Measurements from ENCODE around the gene TJP2. TPM values are rescaled to one million over a fixed set of nuclear protein-coding genes. Genes with fewer than 3 reads are reported as not detected.

Gene TJP2
- total RNA-seq, 4 donors from 2014 or later, result 101 to 301 (median 152) TPM

GRCh38 chr9:69174616-69175463, 763 bp downstream of the TJP2 start:
- Histone ChIP-seq H3K27ac (peak overlapping the region; percentile 65 to 83 (median 79)), H3K36me3 (no peaks in the 10 kb centered on the region), H3K27me3 (no peaks in the 10 kb centered on the region), H3K4me3 (peak overlapping the region; percentile 60 to 86 (median 62)), H3K4me1 (peaks cover 19 to 65% (median 27%) of the 10 kb centered on the region in 3 donors), H3K9me3 (no peaks in the 10 kb centered on the region)
- intact Hi-C loops (cut with DNase I), result no loop called here
- TF ChIP-seq POLR2A (IDR thresholded peaks at IDR 0.05), result no peak
- TF ChIP-seq CTCF (IDR thresholded peaks at IDR 0.05), result no peak
- WGBS, 2 donors, result 4 to 10% methylated on average over 19 to 20 of the region's 21 CpGs
- no peak for DNase-seq

GRCh38 chr9:69175486-69175885, 1.4 kb downstream of the TJP2 start:
- Histone ChIP-seq H3K27ac (peak overlapping the region; percentile 43 to 79 (median 60)), H3K27me3 (no peaks in the 10 kb centered on the region), H3K4me3 (peak overlapping the region; percentile 60 to 86 (median 62)), H3K9me3 (no peaks in the 10 kb centered on the region), H3K4me1 (peaks cover 21 to 72% (median 31%) of the 10 kb centered on the region in 3 donors), H3K36me3 (no peaks in the 10 kb centered on the region)
- TF ChIP-seq CTCF (IDR thresholded peaks at IDR 0.05), result no peak
- no peak for TF ChIP-seq POLR2A (IDR thresholded peaks at IDR 0.05)
- 60 to 67% methylated on average over 8 of the region's 8 CpGs for WGBS, 2 donors
- intact Hi-C loops (cut with DNase I), result no loop called here
- no peak for DNase-seq

GRCh38 chr9:69176471-69177171, 2.5 kb downstream of the TJP2 start:
- TF ChIP-seq POLR2A (IDR thresholded peaks at IDR 0.05) (no peak), CTCF (IDR thresholded peaks at IDR 0.05) (no peak)
- H3K9me3 ChIP-seq, result no peaks in the 10 kb centered on the region
- intact Hi-C loops (cut with DNase I), result no loop called here
- H3K4me3 ChIP-seq, result no peak overlapping the region
- 66 to 69% methylated on average over 9 of the region's 9 CpGs for WGBS, 2 donors
- H3K27ac ChIP-seq, result peak overlapping the region in 2 of 4 donors; percentile 4 to 32
- H3K4me1 ChIP-seq, result peaks cover 24 to 73% (median 43%) of the 10 kb centered on the region in 3 donors
- DNase-seq, result no peak
- H3K27me3 ChIP-seq, result no peaks in the 10 kb centered on the region
- no peaks in the 10 kb centered on the region for H3K36me3 ChIP-seq

- 41 to 45% methylated on average over 3 of the region's 3 CpGs for WGBS, 2 donors
- intact Hi-C loops (cut with DNase I), result no loop called here
Measured at GRCh38 chr9:69178583-69179011, 4.5 kb downstream of the TJP2 start.

More at GRCh38 chr9:69178583-69179011, 4.5 kb downstream of the TJP2 start:
- H3K4me3 ChIP-seq, result no peak overlapping the region
- H3K36me3 ChIP-seq, result peaks cover 0 to 8% (median 0%) of the 10 kb centered on the region in 3 donors
- no peaks in the 10 kb centered on the region for H3K9me3 ChIP-seq
- no peak for DNase-seq
- no peaks in the 10 kb centered on the region for H3K27me3 ChIP-seq
- no peak for TF ChIP-seq POLR2A (IDR thresholded peaks at IDR 0.05)
- TF ChIP-seq CTCF (IDR thresholded peaks at IDR 0.05), result no peak
- peaks cover 21 to 70% (median 39%) of the 10 kb centered on the region in 3 donors for H3K4me1 ChIP-seq
- H3K27ac ChIP-seq, result no peak overlapping the region
